Lower leg skin (tissue), 4 donors: Measurements from ENCODE around the gene PACS2. TPM values are rescaled to one million over a fixed set of nuclear protein-coding genes. Genes with fewer than 3 reads are reported as not detected.

Experiments used
- DNase-seq, 2 donors: peaks; one replicate each; pipeline ENCODE4 v3.0.0-alpha.2; 2019; ENCODE audit warnings: low spot score in 2 of 2
- H3K4me3 ChIP-seq: fragments of 200-600 bp; sonication (generic); 2 replicates; pipeline ENCODE4 v1.5.1; 2017; ENCODE audit warnings: mild to moderate bottlenecking, low read depth; ENCODE audit not compliant: poor library complexity, severe bottlenecking
- CTCF ChIP-seq, 3 donors: fragments of 450-650 bp; IDR thresholded peaks; one replicate each; pipeline ENCODE4 v1.5.1; 2016; ENCODE audit warnings: antibody characterized with exemption in 3 of 3, mild to moderate bottlenecking in 3 of 3, moderate library complexity in 2 of 3
- POLR2A ChIP-seq, 2 donors: fragments of 450-650 bp; IDR thresholded peaks; one replicate each; pipeline ENCODE4 v1.6.1; 2016 to 2017; ENCODE audit warnings: antibody characterized with exemption in 2 of 2, mild to moderate bottlenecking in 1 of 2, moderate library complexity in 1 of 2
- WGBS, 2 donors: methylation state at CpG; one replicate each; pipeline ENCODE4 v1.1.5; 2018; 5-methylcytosine and 5-hydroxymethylcytosine counted together
- intact Hi-C: fragments of 100-400 bp; cut with DNase I; formaldehyde crosslinking; loops from one replicate; pipeline ENCODE4 v1.15.0; 2023; ENCODE audit warnings: low total_unique reads
- total RNA-seq, 4 donors: library from RNA; depleted of rRNA; stranded (reverse); fragments of >200 nt; gene quantifications; one replicate each; pipeline ENCODE4 v1.1.0, GENCODE V29; 2016

The PACS2 gene
- total RNA-seq, 4 donors from 2014 or later: 25.9 to 75.1 (median 54.3) TPM

GRCh38 chr14:105368032-105368417, 53.5 kb downstream of the PACS2 start:
- DNase-seq: no peak
- 94% methylated on average over 18 to 20 of the region's 20 CpGs for WGBS, 2 donors
- intact Hi-C loops: loop anchor here (5.0 kb wide), 1 partner anchor 159 kb away; the partner anchor contains the start of gene TMEM121
- no peak overlapping the region for H3K4me3 ChIP-seq
- no peak for TF ChIP-seq POLR2A (IDR thresholded peaks at IDR 0.05)
- no peak for TF ChIP-seq CTCF (IDR thresholded peaks at IDR 0.05)

- intact Hi-C loops: loop anchor here (5.0 kb wide), 1 partner anchor 159 kb away; the partner anchor contains the start of gene TMEM121
- WGBS, 2 donors: 93 to 94% methylated on average over 12 to 20 of the region's 20 CpGs
- no peak for TF ChIP-seq POLR2A (IDR thresholded peaks at IDR 0.05)
- no peak for TF ChIP-seq CTCF (IDR thresholded peaks at IDR 0.05)
- H3K4me3 ChIP-seq: no peak overlapping the region
- DNase-seq: no peak
Measured at GRCh38 chr14:105368426-105368825, 53.9 kb downstream of the PACS2 start.

- 87 to 90% methylated on average over 14 to 29 of the region's 29 CpGs for WGBS, 2 donors
Measured at GRCh38 chr14:105368910-105369652, 54.5 kb downstream of the PACS2 start.

GRCh38 chr14:105369653-105370040, 55.1 kb downstream of the PACS2 start:
- DNase-seq: no peak
- intact Hi-C loops: loop anchor here (5.0 to 10.0 kb wide), 2 partner anchors 125 to 158 kb away; partner anchors contain the start of genes TEDC1 and TMEM121
- TF ChIP-seq CTCF (IDR thresholded peaks at IDR 0.05): no peak
- TF ChIP-seq POLR2A (IDR thresholded peaks at IDR 0.05): no peak
- 96% methylated on average over 22 to 28 of the region's 28 CpGs for WGBS, 2 donors
- H3K4me3 ChIP-seq: no peak overlapping the region

More at GRCh38 chr14:105368910-105369652, 54.5 kb downstream of the PACS2 start:
- no peak overlapping the region for H3K4me3 ChIP-seq
- DNase-seq: no peak
- TF ChIP-seq CTCF (IDR thresholded peaks at IDR 0.05) (no peak), POLR2A (IDR thresholded peaks at IDR 0.05) (no peak)
- intact Hi-C loops: loop anchor here (5.0 kb wide), 1 partner anchor 158 kb away; the partner anchor contains the start of gene TMEM121

- DNase-seq: no peak
- 58 to 63% methylated on average over 11 of the region's 11 CpGs for WGBS, 2 donors
- TF ChIP-seq POLR2A (IDR thresholded peaks at IDR 0.05) (no peak), CTCF (IDR thresholded peaks at IDR 0.05) (no peak)
- intact Hi-C loops: loop anchor here (10.0 kb wide), 1 partner anchor 120 kb away; the partner anchor contains the start of gene TEDC1
- no peak overlapping the region for H3K4me3 ChIP-seq
Measured at GRCh38 chr14:105374389-105374788, 59.8 kb downstream of the PACS2 start.
